Measurements from ENCODE around the gene AQP3. TPM values are rescaled to one million over a fixed set of nuclear protein-coding genes. Genes with fewer than 3 reads are reported as not detected.
A peak's percentile ranks its signal among the peaks of the same experiment; 100 is the strongest.

The AQP3 gene
- total and polyA plus RNA-seq, 2 of the 13 experiments (the other 11 are each of a cell fraction or from before 2014, with no cell fraction given), result 1.4 to 5.5 TPM

GRCh38 chr9:33415501-33416038, 31.8 kb downstream of the AQP3 start (continued):
- TF ChIP-seq, protein P1, sequence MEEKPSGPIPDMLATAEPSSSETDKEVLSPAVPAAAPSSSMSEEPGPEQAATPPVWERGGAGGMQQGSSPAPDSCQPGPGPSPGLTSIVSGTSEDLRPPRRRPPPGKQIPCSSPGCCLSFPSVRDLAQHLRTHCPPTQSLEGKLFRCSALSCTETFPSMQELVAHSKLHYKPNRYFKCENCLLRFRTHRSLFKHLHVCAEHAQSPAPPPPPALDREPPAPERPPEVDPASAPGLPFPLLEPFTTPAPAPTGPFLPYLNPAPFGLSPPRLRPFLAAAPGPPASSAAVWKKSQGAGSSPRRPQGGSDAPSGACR (CRISPR knock-in tag; IDR thresholded peaks at IDR 0.05), result peak; percentile 92
- TF ChIP-seq MIER2 (CRISPR knock-in tag; IDR thresholded peaks at IDR 0.05) (peak; percentile 85), ETS1 (CRISPR knock-in tag; IDR thresholded peaks at IDR 0.05) (no peak), FOSL1 (CRISPR knock-in tag; IDR thresholded peaks at IDR 0.05; ENCODE audit: borderline replicate concordance) (no peak; the same call in 1 of the 2 replicates), RNF2 (conservative IDR thresholded peaks at IDR 0.05; ENCODE audit: low read depth) (peak; percentile 95), SETDB1 (CRISPR knock-in tag; IDR thresholded peaks at IDR 0.05; ENCODE audit: borderline replicate concordance) (no peak), ZNF672 (CRISPR knock-in tag; IDR thresholded peaks at IDR 0.05) (peak; percentile 65; the same call in 1 of the 2 replicates), ZNF180 (CRISPR knock-in tag; IDR thresholded peaks at IDR 0.05; ENCODE audit: borderline replicate concordance, low read depth) (no peak), TFAP4 (IDR thresholded peaks at IDR 0.05; ENCODE audit: borderline replicate concordance, low read depth) (peak; percentile 92), GATAD1 (CRISPR knock-in tag; IDR thresholded peaks at IDR 0.05) (peak; percentile 84), ZFP36L1 (CRISPR knock-in tag; IDR thresholded peaks at IDR 0.05) (peak; percentile 99), ZNF766 (CRISPR knock-in tag; IDR thresholded peaks at IDR 0.05; ENCODE audit: borderline replicate concordance) (peak; percentile 92), ELF3 (CRISPR knock-in tag; IDR thresholded peaks at IDR 0.05) (peak; percentile 95), KLF12 (CRISPR knock-in tag; IDR thresholded peaks at IDR 0.05; ENCODE audit: borderline replicate concordance) (peak; percentile 90; the same call in 1 of the 2 replicates), ZNF276 (CRISPR knock-in tag; IDR thresholded peaks at IDR 0.05; ENCODE audit: low read depth) (peak; percentile 60; the same call in 1 of the 2 replicates), SPEN (CRISPR knock-in tag; IDR thresholded peaks at IDR 0.05; ENCODE audit: low read depth) (peak; percentile 87), BCL6 (CRISPR knock-in tag; IDR thresholded peaks at IDR 0.05) (peak; percentile 95), MZF1 (CRISPR knock-in tag; IDR thresholded peaks at IDR 0.05; ENCODE audit: borderline replicate concordance) (no peak)
- TF ChIP-seq, protein P2, sequence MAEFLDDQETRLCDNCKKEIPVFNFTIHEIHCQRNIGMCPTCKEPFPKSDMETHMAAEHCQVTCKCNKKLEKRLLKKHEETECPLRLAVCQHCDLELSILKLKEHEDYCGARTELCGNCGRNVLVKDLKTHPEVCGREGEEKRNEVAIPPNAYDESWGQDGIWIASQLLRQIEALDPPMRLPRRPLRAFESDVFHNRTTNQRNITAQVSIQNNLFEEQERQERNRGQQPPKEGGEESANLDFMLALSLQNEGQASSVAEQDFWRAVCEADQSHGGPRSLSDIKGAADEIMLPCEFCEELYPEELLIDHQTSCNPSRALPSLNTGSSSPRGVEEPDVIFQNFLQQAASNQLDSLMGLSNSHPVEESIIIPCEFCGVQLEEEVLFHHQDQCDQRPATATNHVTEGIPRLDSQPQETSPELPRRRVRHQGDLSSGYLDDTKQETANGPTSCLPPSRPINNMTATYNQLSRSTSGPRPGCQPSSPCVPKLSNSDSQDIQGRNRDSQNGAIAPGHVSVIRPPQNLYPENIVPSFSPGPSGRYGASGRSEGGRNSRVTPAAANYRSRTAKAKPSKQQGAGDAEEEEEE (CRISPR knock-in tag; IDR thresholded peaks at IDR 0.05; ENCODE audit: borderline replicate concordance), result peak; percentile 33; the same call in 1 of the 2 replicates
- TF ChIP-seq, protein P3, sequence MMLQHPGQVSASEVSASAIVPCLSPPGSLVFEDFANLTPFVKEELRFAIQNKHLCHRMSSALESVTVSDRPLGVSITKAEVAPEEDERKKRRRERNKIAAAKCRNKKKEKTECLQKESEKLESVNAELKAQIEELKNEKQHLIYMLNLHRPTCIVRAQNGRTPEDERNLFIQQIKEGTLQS (CRISPR knock-in tag; IDR thresholded peaks at IDR 0.05), result peak; percentile 87
- TF ChIP-seq, protein P4, sequence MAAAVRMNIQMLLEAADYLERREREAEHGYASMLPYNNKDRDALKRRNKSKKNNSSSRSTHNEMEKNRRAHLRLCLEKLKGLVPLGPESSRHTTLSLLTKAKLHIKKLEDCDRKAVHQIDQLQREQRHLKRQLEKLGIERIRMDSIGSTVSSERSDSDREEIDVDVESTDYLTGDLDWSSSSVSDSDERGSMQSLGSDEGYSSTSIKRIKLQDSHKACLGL (CRISPR knock-in tag; IDR thresholded peaks at IDR 0.05), result no peak; the same call in 1 of the 2 replicates

Measured in HepG2 (cell line).